Activated B cell treated with CpG ODN at 0.5 μM for 24 hours (primary cell): Measurements from ENCODE around the gene SLC25A41. TPM values are rescaled to one million over a fixed set of nuclear protein-coding genes. Genes with fewer than 3 reads are reported as not detected.

Source experiments
- ATAC-seq: fragments of 200-7000 bp; cut with Tn5 transposase; one replicate; pipeline ENCODE4 v1.10.0; 2021; ENCODE audit warnings: low read depth, mild to moderate bottlenecking, moderate library complexity
- CTCF ChIA-PET: fragments of 350-600 bp; sonication (Branson Sonifier 250); formaldehyde crosslinking; loops from one replicate; lab custom pipeline; 2021; ENCODE audit warnings: antibody characterized with exemption; lab: Charles Lee
- POLR2A ChIA-PET: fragments of 350-600 bp; sonication (Branson Sonifier 250); formaldehyde crosslinking; loops from one replicate; lab custom pipeline; 2021; ENCODE audit warnings: antibody characterized with exemption; lab: Charles Lee
- DNase-seq: peaks from one replicate; pipeline ENCODE4 v3.0.0; 2022
- H3K27ac Mint-ChIP-seq: one replicate; pipeline ENCODE4 v1.8.0; 2020; ENCODE audit warnings: mixed read lengths
- H3K27me3 Mint-ChIP-seq: one replicate; pipeline ENCODE4 v1.8.0; 2021; ENCODE audit warnings: mixed read lengths
- H3K36me3 Mint-ChIP-seq: one replicate; pipeline ENCODE4 v1.8.0; 2021; ENCODE audit warnings: low read depth, mixed read lengths
- H3K4me1 Mint-ChIP-seq: one replicate; pipeline ENCODE4 v1.8.0; 2021; ENCODE audit warnings: mixed read lengths
- H3K4me3 Mint-ChIP-seq: one replicate; pipeline ENCODE4 v1.8.0; 2020; ENCODE audit warnings: mild to moderate bottlenecking, mixed read lengths
- H3K9me3 Mint-ChIP-seq: one replicate; pipeline ENCODE4 v1.8.0; 2020; ENCODE audit warnings: mixed read lengths
- CTCF ChIP-seq: fragments of 200-600 bp; IDR thresholded peaks from one replicate; pipeline ENCODE4 v1.8.0; 2022; ENCODE audit warnings: antibody characterized with exemption, mild to moderate bottlenecking
- intact Hi-C: fragments of 100-400 bp; cut with micrococcal nuclease; formaldehyde crosslinking; loops from one replicate; pipeline ENCODE4 v1.15.1; 2024
- total RNA-seq: library from RNA; stranded (reverse); gene quantifications from 2 replicates; pipeline ENCODE4 v1.2.3, GENCODE V29; 2022

SLC25A41 gene
- total RNA-seq, 1 donor from 2014 or later = 0.40 TPM

GRCh38 chr19:6392221-6393073 is 41.1 kb downstream of the SLC25A41 start:
- intact Hi-C loops = loop anchor here (1.0 to 2.0 kb wide), 6 partner anchors 19 to 193 kb away; partner anchors contain the start of gene CLPP
- Mint-ChIP-seq H3K27ac (peak overlapping the region; percentile 94), H3K36me3 (peaks cover 38% of the 10 kb centered on the region), H3K4me3 (peak overlapping the region; percentile 94), H3K4me1 (peaks cover 23% of the 10 kb centered on the region), H3K9me3 (no peaks in the 10 kb centered on the region), H3K27me3 (no peaks in the 10 kb centered on the region)
- ATAC-seq (peak; percentile 1), DNase-seq (no peak)
- ChIA-PET POLR2A (interaction anchor here (0.8 to 1.6 kb wide), 4 partner anchors 19 to 89 kb away, joined by 4 to 15 read pairs (median 8); partner anchors contain the start of genes ALKBH7, DENND1C and KHSRP), CTCF (no interaction called here)
- TF ChIP-seq CTCF = no peak

- intact Hi-C loops = no loop called here
- H3K4me3 Mint-ChIP-seq = no peak overlapping the region
- no peaks in the 10 kb centered on the region for H3K9me3 Mint-ChIP-seq
- CTCF ChIA-PET = no interaction called here
- peaks cover 12% of the 10 kb centered on the region for H3K4me1 Mint-ChIP-seq
- POLR2A ChIA-PET = no interaction called here
- no peak overlapping the region for H3K27ac Mint-ChIP-seq
- no peak for DNase-seq
- TF ChIP-seq CTCF = no peak
- no peak for ATAC-seq
- peaks cover 72% of the 10 kb centered on the region for H3K36me3 Mint-ChIP-seq
- H3K27me3 Mint-ChIP-seq = no peaks in the 10 kb centered on the region
Observed at GRCh38 chr19:6387372-6387771, 46.2 kb downstream of the SLC25A41 start.

- DNase-seq = no peak
- Mint-ChIP-seq H3K36me3 (peaks cover 85% of the 10 kb centered on the region), H3K4me1 (no peaks in the 10 kb centered on the region), H3K27me3 (no peaks in the 10 kb centered on the region), H3K9me3 (peaks cover 4% of the 10 kb centered on the region), H3K4me3 (no peak overlapping the region), H3K27ac (no peak overlapping the region)
- TF ChIP-seq CTCF = no peak
- ChIA-PET POLR2A (no interaction called here), CTCF (no interaction called here)
- intact Hi-C loops = no loop called here
- ATAC-seq = no peak
Observed at GRCh38 chr19:6384381-6384780, 49.2 kb downstream of the SLC25A41 start.

GRCh38 chr19:6383188-6383587 is 50.4 kb downstream of the SLC25A41 start:
- Mint-ChIP-seq H3K4me1 (no peaks in the 10 kb centered on the region), H3K27me3 (no peaks in the 10 kb centered on the region), H3K27ac (no peak overlapping the region), H3K4me3 (no peak overlapping the region), H3K9me3 (peaks cover 4% of the 10 kb centered on the region), H3K36me3 (peaks cover 86% of the 10 kb centered on the region)
- ATAC-seq (no peak), DNase-seq (no peak)
- intact Hi-C loops = no loop called here
- CTCF ChIA-PET = no interaction called here
- TF ChIP-seq CTCF = no peak
- POLR2A ChIA-PET = no interaction called here

GRCh38 chr19:6381030-6381750 is 52.4 kb downstream of the SLC25A41 start:
- H3K27ac Mint-ChIP-seq = no peak overlapping the region
- H3K36me3 Mint-ChIP-seq = peaks cover 70% of the 10 kb centered on the region

More at GRCh38 chr19:6381030-6381750, 52.4 kb downstream of the SLC25A41 start:
- Mint-ChIP-seq H3K4me3 (no peak overlapping the region), H3K27me3 (no peaks in the 10 kb centered on the region), H3K9me3 (peaks cover 4% of the 10 kb centered on the region), H3K4me1 (no peaks in the 10 kb centered on the region)
- ATAC-seq (no peak), DNase-seq (no peak)
- intact Hi-C loops = no loop called here
- TF ChIP-seq CTCF = no peak
- CTCF ChIA-PET = no interaction called here
- POLR2A ChIA-PET = no interaction called here
